Motor neuron (in vitro differentiated cells): ENCODE data around the gene ARL4C. TPM values are rescaled to one million over a fixed set of nuclear protein-coding genes. Genes with fewer than 3 reads are reported as not detected.

Experiments
- ATAC-seq, 8 experiments: fragments of 200-7000 bp; cut with Tn5 transposase; replicated peaks in 6 of 8; 2 replicates each; pipeline ENCODE4 v1.8.0; 2021; ENCODE audit warnings: mild to moderate bottlenecking in 8 of 8, moderate library complexity in 8 of 8
- H3K27ac ChIP-seq, 2 donors: fragments of 250-450 bp; sonication (Bioruptor Pico); 2 replicates each; pipeline ENCODE4 v1.9.0; 2021; ENCODE audit warnings: antibody characterized with exemption in 2 of 2, mild to moderate bottlenecking in 2 of 2, moderate library complexity in 1 of 2
- H3K4me1 ChIP-seq, 2 donors: fragments of 250-450 bp; sonication (Bioruptor Pico); replicated peaks in 1 of 2; 2 replicates each; pipeline ENCODE4 v1.6.1; 2021; ENCODE audit warnings: antibody characterized with exemption in 2 of 2, mild to moderate bottlenecking in 2 of 2, moderate library complexity in 1 of 2
- H3K4me3 ChIP-seq, 5 donors: fragments of 250-450 bp; sonication (Bioruptor Pico); 2 replicates each; pipeline ENCODE4 v1.9.0; 2021; ENCODE audit warnings: antibody characterized with exemption in 5 of 5, mild to moderate bottlenecking in 5 of 5, moderate library complexity in 4 of 5
- WGBS, 10 experiments: fragments of 450-650 bp; shearing (Covaris generic); methylation state at CpG; one replicate each; pipeline ENCODE4 v1.0.0; 2022; 5-methylcytosine and 5-hydroxymethylcytosine counted together
- in situ Hi-C, 9 experiments: fragments of 400-800 bp; cut with MboI; loops; one replicate each; pipeline ENCODE4 v1.15.0; 2021; ENCODE audit warnings: low sequenced_read_pairs in 9 of 9, low pct_unique_long_range_greater_than_20kb in 2 of 9; ENCODE audit not compliant: unreplicated experiment in 9 of 9
- total RNA-seq, 8 experiments: library from RNA; unstranded; fragments of 300-600 nt; gene quantifications; 2 replicates each; pipeline versions ENCODE4 v1.2.3 to v1.2.4, GENCODE V29; 2022

The ARL4C gene
- total RNA-seq, 8 experiments from 2014 or later, result 0.27 to 129 (median 47.0) TPM

- in situ Hi-C loops, result loop anchor here in 2 of 9 experiments (25.0 kb wide), 2 partner anchors 346 to 496 kb away; no protein-coding TSS in a partner anchor
- 44 to 81% (median 79%) methylated on average over 5 to 8 of the region's 9 CpGs; no CpG with 5 or more reads in 5 of the 10 experiments for WGBS, 10 experiments
Observed at GRCh38 chr2:234483568-234484251, 13.2 kb downstream of the ARL4C start.

GRCh38 chr2:234481301-234481700 lies 15.6 kb downstream of the ARL4C start:
- H3K4me1 ChIP-seq, result no peaks in the 10 kb centered on the region
- in situ Hi-C loops, result loop anchor here in 2 of 9 experiments (25.0 kb wide), 2 partner anchors 344 to 494 kb away; no protein-coding TSS in a partner anchor
- no peak overlapping the region for H3K4me3 ChIP-seq
- no peak for ATAC-seq
- 37 to 100% (median 94%) methylated on average over 1 to 5 of the region's 5 CpGs; no CpG with 5 or more reads in 3 of the 10 experiments for WGBS, 10 experiments
- H3K27ac ChIP-seq, result no peak overlapping the region

More at GRCh38 chr2:234483568-234484251, 13.2 kb downstream of the ARL4C start:
- no peak overlapping the region for H3K4me3 ChIP-seq
- H3K4me1 ChIP-seq, result no peaks in the 10 kb centered on the region
- H3K27ac ChIP-seq, result no peak overlapping the region
- ATAC-seq, result no peak

- WGBS, 10 experiments, result 19 to 96% (median 85%) methylated on average over 1 to 3 of the region's 3 CpGs
- in situ Hi-C loops, result loop anchor here in 2 of 9 experiments (25.0 kb wide), 2 partner anchors 343 to 493 kb away; no protein-coding TSS in a partner anchor
- Histone ChIP-seq H3K4me1 (no peaks in the 10 kb centered on the region), H3K27ac (no peak overlapping the region), H3K4me3 (no peak overlapping the region)
- no peak for ATAC-seq
Observed at GRCh38 chr2:234480337-234480736, 16.5 kb downstream of the ARL4C start.

- no peaks in the 10 kb centered on the region for H3K4me1 ChIP-seq
- ATAC-seq, result no peak
- WGBS, 10 experiments, result 52 to 100% (median 90%) methylated on average over 1 to 7 of the region's 9 CpGs; no CpG with 5 or more reads in 1 of the 10 experiments
- in situ Hi-C loops, result loop anchor here in 2 of 9 experiments (25.0 kb wide), 2 partner anchors 342 to 492 kb away; no protein-coding TSS in a partner anchor
- no peak overlapping the region for H3K27ac ChIP-seq
- no peak overlapping the region for H3K4me3 ChIP-seq
Observed at GRCh38 chr2:234479465-234479864, 17.4 kb downstream of the ARL4C start.

- 0 to 100% (median 59%) methylated on average over 1 to 3 of the region's 4 CpGs; no CpG with 5 or more reads in 3 of the 10 experiments for WGBS, 10 experiments
- H3K4me3 ChIP-seq, result no peak overlapping the region
- in situ Hi-C loops, result loop anchor here in 2 of 9 experiments (25.0 kb wide), 2 partner anchors 341 to 491 kb away; no protein-coding TSS in a partner anchor
- H3K4me1 ChIP-seq, result no peaks in the 10 kb centered on the region
- H3K27ac ChIP-seq, result no peak overlapping the region
- ATAC-seq, result no peak
Observed at GRCh38 chr2:234478121-234478858, 18.6 kb downstream of the ARL4C start.

- ATAC-seq, result no peak
- Histone ChIP-seq H3K27ac (no peak overlapping the region), H3K4me3 (no peak overlapping the region), H3K4me1 (no peaks in the 10 kb centered on the region)
- in situ Hi-C loops, result loop anchor here in 2 of 9 experiments (25.0 kb wide), 2 partner anchors 339 to 489 kb away; no protein-coding TSS in a partner anchor
- 75 to 100% (median 82%) methylated on average over 2 to 7 of the region's 7 CpGs; no CpG with 5 or more reads in 3 of the 10 experiments for WGBS, 10 experiments
Observed at GRCh38 chr2:234476766-234477165, 20.1 kb downstream of the ARL4C start.

- WGBS, 10 experiments, result 80 to 100% (median 95%) methylated on average over 1 to 3 of the region's 3 CpGs; no CpG with 5 or more reads in 7 of the 10 experiments
- ATAC-seq, result no peak
- no peaks in the 10 kb centered on the region for H3K4me1 ChIP-seq
- H3K4me3 ChIP-seq, result no peak overlapping the region
- H3K27ac ChIP-seq, result no peak overlapping the region
- in situ Hi-C loops, result loop anchor here in 2 of 9 experiments (25.0 kb wide), 2 partner anchors 337 to 487 kb away; no protein-coding TSS in a partner anchor
Observed at GRCh38 chr2:234474654-234475053, 22.2 kb downstream of the ARL4C start.

- ATAC-seq, result no peak
- no peak overlapping the region for H3K27ac ChIP-seq
- in situ Hi-C loops, result no loop called here
Observed at GRCh38 chr2:234472155-234472554, 24.7 kb downstream of the ARL4C start.

GRCh38 chr2:234469972-234470371 lies 26.9 kb downstream of the ARL4C start:
- H3K4me3 ChIP-seq, result no peak overlapping the region
- in situ Hi-C loops, result no loop called here
- no peaks in the 10 kb centered on the region for H3K4me1 ChIP-seq
- no peak overlapping the region for H3K27ac ChIP-seq
- no peak for ATAC-seq
- 33 to 100% (median 85%) methylated on average over 1 to 4 of the region's 4 CpGs; no CpG with 5 or more reads in 2 of the 10 experiments for WGBS, 10 experiments

More at GRCh38 chr2:234472155-234472554, 24.7 kb downstream of the ARL4C start:
- H3K4me3 ChIP-seq, result no peak overlapping the region
- no peaks in the 10 kb centered on the region for H3K4me1 ChIP-seq

GRCh38 chr2:234469251-234469845 lies 27.5 kb downstream of the ARL4C start:
- in situ Hi-C loops, result no loop called here
- Histone ChIP-seq H3K4me1 (no peaks in the 10 kb centered on the region), H3K4me3 (no peak overlapping the region), H3K27ac (no peak overlapping the region)
- ATAC-seq, result no peak
- WGBS, 10 experiments, result 56 to 98% (median 92%) methylated on average over 2 to 6 of the region's 7 CpGs; no CpG with 5 or more reads in 1 of the 10 experiments

GRCh38 chr2:234468503-234468902 lies 28.4 kb downstream of the ARL4C start:
- WGBS, 10 experiments, result 66 to 100% (median 86%) methylated on average over 1 to 4 of the region's 5 CpGs; no CpG with 5 or more reads in 6 of the 10 experiments
- H3K4me1 ChIP-seq, result no peaks in the 10 kb centered on the region
- ATAC-seq, result peak in 1 of 8 experiments; percentile 27
- H3K4me3 ChIP-seq, result no peak overlapping the region
- in situ Hi-C loops, result no loop called here
- no peak overlapping the region for H3K27ac ChIP-seq

GRCh38 chr2:234467289-234467688 lies 29.6 kb downstream of the ARL4C start:
- H3K4me1 ChIP-seq, result no peaks in the 10 kb centered on the region
- no peak overlapping the region for H3K27ac ChIP-seq
- no peak for ATAC-seq
- H3K4me3 ChIP-seq, result no peak overlapping the region
- in situ Hi-C loops, result no loop called here
- WGBS, 10 experiments, result 0 to 100% (median 85%) methylated on average over 1 to 3 of the region's 4 CpGs; no CpG with 5 or more reads in 6 of the 10 experiments

- 20 to 100% (median 94%) methylated on average over 1 to 9 of the region's 9 CpGs for WGBS, 10 experiments
- in situ Hi-C loops, result no loop called here
- H3K4me3 ChIP-seq, result no peak overlapping the region
- ATAC-seq, result no peak
- no peaks in the 10 kb centered on the region for H3K4me1 ChIP-seq
- H3K27ac ChIP-seq, result no peak overlapping the region
Observed at GRCh38 chr2:234464291-234464645, 32.6 kb downstream of the ARL4C start.
